ENCODE data around the gene CSH1.

DNA sequence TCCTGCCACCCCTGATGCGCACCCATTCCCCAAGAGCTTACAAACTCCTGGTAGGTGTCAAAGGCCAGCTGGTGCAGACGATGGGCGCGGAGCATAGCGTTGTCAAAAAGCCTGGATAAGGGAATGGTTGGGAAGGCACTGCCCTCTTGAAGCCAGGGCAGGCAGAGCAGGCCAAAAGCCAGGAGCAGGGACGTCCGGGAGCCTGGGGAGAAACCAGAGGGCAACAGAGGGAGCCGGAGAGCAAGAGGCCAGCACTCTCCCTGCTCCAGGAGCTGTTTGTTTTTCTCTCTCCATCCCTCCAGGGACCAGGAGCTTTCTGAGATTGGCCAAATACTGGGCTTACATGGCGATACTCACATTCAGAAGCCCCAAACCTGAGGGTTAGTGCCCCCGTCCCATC is 21.9 kb upstream of the CSH1 start:
- TF ChIP-seq, protein P1, sequence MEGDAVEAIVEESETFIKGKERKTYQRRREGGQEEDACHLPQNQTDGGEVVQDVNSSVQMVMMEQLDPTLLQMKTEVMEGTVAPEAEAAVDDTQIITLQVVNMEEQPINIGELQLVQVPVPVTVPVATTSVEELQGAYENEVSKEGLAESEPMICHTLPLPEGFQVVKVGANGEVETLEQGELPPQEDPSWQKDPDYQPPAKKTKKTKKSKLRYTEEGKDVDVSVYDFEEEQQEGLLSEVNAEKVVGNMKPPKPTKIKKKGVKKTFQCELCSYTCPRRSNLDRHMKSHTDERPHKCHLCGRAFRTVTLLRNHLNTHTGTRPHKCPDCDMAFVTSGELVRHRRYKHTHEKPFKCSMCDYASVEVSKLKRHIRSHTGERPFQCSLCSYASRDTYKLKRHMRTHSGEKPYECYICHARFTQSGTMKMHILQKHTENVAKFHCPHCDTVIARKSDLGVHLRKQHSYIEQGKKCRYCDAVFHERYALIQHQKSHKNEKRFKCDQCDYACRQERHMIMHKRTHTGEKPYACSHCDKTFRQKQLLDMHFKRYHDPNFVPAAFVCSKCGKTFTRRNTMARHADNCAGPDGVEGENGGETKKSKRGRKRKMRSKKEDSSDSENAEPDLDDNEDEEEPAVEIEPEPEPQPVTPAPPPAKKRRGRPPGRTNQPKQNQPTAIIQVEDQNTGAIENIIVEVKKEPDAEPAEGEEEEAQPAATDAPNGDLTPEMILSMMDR (IDR thresholded peaks at IDR 0.05), result peak in 1 of 12 donors; percentile 5
- no peak for TF ChIP-seq POLR2A (IDR thresholded peaks at IDR 0.05)
